GM20431 (cell line): Measurements from ENCODE around the gene PROSER2.

Source experiments
- in situ Hi-C: fragments of 300-500 bp; cut with MseI, MboI; formaldehyde crosslinking; loops from one replicate; pipeline ENCODE4 v1.15.0; 2020; ENCODE audit warnings: low sequenced_read_pairs; ENCODE audit not compliant: unreplicated experiment

The PROSER2 gene

GRCh38 chr10:11798845-11799735 is 24.1 kb upstream of the PROSER2 start:
- in situ Hi-C loops: loop anchor here (10.0 kb wide), 1 partner anchor 186 kb away; no protein-coding TSS in a partner anchor

- in situ Hi-C loops: loop anchor here (10.0 kb wide), 1 partner anchor 185 kb away; no protein-coding TSS in a partner anchor
Measured at GRCh38 chr10:11799736-11800080, 23.4 kb upstream of the PROSER2 start.

DNA sequence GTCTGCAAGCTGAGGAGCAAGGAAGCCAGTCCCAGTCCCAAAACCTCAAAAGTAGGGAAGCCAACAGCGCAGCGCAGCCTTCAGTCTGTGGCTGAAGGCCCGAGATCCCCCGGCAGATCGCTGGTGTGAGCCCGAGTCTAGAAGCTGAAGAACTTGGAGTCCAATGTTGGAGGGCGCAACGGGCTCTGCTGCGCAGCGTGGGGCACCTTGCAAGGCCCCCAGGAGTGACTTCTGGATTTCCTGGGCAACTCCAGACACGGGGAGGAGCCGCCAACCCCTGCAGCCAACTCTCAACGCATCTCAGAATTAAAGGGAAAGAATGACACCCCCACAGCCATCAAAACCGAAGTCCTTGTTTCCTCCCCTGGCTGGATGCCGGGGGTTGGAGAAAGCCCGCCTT is 18.8 kb upstream of the PROSER2 start:
- in situ Hi-C loops: no loop called here

- in situ Hi-C loops: no loop called here
Measured at GRCh38 chr10:11805792-11806191, 17.4 kb upstream of the PROSER2 start.

GRCh38 chr10:11806706-11807105 is 16.4 kb upstream of the PROSER2 start:
- in situ Hi-C loops: no loop called here

DNA sequence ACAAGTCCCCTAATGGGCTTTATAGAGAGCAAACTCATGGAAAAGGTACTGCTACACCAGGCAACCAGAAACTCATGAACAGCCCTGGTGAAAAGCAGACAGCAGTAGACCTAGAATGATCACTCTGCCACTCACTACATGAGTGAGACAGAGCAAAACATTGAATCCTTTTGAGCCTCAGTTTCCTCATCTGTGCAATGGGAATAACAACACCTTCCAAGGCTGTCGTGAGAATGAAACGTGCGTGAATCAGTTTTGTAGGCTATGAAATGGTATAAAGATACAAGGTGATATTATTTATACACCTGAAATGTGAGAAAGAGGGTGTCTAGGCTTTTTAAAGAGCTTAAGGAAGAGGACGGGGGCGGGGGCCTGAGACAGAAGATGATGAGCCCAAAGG is 14.3 kb upstream of the PROSER2 start:
- in situ Hi-C loops: no loop called here

DNA sequence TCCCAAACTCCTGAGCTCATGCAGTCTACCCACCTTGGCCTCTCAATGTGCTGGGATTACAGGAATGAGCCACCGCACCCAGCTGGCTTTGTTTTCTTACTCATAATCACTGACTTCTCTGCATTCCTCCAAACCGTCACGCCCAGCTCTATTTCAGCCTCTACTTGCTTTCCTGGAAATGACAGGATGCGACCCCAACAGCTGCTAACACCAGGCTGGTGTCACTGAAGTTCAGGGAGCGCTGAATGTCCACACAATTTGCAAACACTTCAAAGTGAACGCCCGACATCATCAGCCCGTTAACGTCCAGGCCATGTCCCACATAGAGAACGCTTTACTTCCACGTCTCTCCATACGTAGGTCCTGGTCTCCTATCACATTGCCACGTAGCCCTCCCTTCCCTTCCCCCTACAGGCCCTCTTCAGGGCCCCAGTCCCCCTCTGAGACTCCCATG is 12.8 kb upstream of the PROSER2 start:
- in situ Hi-C loops: no loop called here

DNA sequence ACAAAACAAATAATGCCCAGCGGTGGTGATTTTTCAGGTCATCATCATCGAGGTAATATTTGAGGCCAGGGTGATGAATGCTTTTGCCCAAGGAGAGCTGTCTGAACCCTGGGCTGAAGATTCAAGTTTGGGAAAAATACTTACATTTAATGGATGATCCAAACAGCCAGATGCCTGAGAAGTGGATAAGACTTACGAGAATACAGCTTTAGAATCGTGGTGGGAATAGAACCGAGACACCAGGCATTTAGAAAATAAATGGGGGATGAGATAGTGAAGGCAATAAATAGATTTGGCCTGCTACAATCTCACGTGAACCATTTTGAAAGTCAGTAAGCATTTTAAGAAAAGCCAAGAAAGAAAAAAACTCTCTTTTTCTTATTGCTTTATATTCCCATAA is 12.2 kb upstream of the PROSER2 start:
- in situ Hi-C loops: no loop called here

GRCh38 chr10:11813177-11813576 is 10.0 kb upstream of the PROSER2 start:
- in situ Hi-C loops: no loop called here

- in situ Hi-C loops: no loop called here
Measured at GRCh38 chr10:11813855-11814567, 9.1 kb upstream of the PROSER2 start.

GRCh38 chr10:11819027-11819426 is 4.1 kb upstream of the PROSER2 start:
- in situ Hi-C loops: no loop called here

GRCh38 chr10:11822026-11822756 is 965 bp upstream of the PROSER2 start:
- in situ Hi-C loops: no loop called here

DNA sequence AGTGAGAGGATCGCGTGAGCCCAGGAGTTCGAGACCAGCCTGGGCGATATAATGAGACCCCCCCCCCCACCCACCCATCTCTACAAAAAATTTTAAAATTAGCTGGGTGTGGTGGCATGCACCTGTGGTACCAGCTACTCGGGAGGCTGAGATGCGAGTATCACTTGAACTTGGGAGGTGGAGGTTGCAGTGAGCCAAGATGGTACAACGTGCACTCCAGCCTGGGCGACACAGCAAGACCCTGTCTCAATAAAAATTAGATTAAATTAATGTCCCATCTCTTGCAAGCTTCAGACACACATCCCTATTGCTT is 391 bp upstream of the PROSER2 start:
- in situ Hi-C loops: no loop called here

- in situ Hi-C loops: no loop called here
Measured at GRCh38 chr10:11823989-11824346, 812 bp downstream of the PROSER2 start.

DNA sequence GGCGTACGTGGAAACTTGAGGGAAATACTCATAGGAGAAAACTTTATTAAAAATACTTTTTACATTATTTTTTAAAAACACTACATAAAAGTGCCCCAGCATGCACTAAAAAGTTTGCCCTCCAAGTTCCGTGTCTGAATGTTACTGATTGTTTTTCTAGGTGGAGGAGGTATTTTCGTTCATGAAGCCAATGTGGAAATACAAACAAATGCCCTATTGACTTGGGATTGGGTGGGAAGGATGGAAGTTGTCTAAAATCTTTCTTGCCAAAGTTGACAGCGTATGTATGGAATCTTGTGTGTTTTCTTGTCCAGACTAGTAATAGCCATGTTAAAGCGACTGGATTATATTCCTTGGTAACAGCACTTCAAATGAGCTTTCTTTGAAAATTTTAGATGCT is 1.2 kb downstream of the PROSER2 start:
- in situ Hi-C loops: no loop called here

DNA sequence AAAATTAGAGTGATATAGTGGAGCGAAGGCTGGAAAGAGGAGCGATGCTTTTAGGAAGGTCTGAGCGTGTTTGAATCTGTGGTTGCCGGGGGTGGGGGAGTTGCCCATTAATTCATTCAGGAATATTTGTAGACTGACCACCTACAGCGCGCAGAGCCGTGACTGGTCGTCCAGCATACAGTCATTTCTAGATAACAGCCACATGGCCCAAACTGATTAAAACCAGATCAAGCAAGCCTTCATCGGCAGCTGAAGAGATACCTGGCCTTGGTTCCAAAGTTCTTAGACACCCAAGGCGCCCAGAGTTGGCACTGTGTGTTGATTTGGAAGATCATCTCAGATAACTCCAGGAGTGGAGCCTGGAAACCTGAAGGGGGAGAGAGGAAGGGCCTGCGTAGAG is 1.7 kb downstream of the PROSER2 start:
- in situ Hi-C loops: no loop called here

DNA sequence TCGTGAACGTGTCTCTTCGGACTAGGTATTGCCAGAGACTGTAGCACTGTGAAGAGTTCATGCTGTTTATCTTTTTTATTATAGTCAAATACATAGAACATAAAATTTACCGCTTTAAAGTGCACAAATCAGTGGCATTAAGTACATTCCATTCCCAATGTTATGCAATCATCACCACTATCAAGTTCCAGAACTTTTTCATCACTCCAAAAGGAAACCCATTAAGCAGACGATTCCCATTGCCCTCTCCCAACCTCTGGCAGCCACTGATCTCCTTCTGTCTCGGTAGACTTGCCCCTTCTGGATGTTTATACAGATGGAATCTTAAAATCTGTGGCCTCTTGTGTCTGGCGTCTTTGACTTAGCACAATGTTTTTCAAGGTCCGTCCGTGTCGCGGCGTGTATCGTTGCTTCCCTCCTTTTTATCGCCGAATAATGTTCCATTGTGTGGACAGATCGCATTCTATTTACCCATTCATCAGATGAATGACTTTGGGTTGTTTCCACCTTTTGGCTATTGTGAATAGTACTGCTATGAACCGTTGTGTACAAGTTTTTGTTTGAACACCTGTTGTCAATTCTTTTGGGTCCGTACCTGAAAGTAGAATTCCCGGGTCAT is 2.7 kb downstream of the PROSER2 start:
- in situ Hi-C loops: no loop called here

DNA sequence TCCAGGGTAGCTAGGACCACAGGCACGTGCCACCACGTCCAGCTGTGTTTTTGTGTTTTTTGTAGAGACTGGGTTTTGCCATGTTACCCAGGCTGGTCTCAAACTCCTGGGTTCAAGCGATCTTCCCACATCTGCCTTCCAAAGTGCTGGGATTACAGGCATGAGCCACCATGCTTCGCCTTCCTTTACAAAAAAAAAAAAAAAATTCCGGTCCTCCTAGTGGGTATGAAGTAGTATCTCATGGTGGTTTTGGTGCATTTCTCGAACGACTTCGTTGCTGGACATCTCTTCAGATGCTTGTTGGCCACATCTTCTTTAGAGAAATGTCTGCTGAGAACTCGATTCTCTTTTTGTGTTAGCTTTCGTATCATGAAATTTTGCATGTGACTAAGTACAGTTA is 3.9 kb downstream of the PROSER2 start:
- in situ Hi-C loops: no loop called here

GRCh38 chr10:11827414-11827813 is 4.3 kb downstream of the PROSER2 start:
- in situ Hi-C loops: no loop called here

GRCh38 chr10:11828682-11829284 is 5.6 kb downstream of the PROSER2 start:
- in situ Hi-C loops: no loop called here
